Left renal pelvis (tissue), 4 donors: ENCODE measurements around the gene GNAT3. TPM values are rescaled to one million over a fixed set of nuclear protein-coding genes. Genes with fewer than 3 reads are reported as not detected.

Experiments used
- DNase-seq, 4 donors: peaks; one replicate each; pipeline ENCODE4 v3.0.0-alpha.2; 2013; ENCODE audit warnings: low read depth in 4 of 4, low spot score in 3 of 4
- polyA plus RNA-seq, 4 donors: library from polyadenylated mRNA; unstranded; fragments of 120-200 nt; gene quantifications; one replicate each; pipeline ENCODE4 v1.2.1, GENCODE V29; 2013; ENCODE audit not compliant: insufficient read length in 4 of 4

GNAT3 gene
- polyA plus RNA-seq, 4 donors = not detected

DNA sequence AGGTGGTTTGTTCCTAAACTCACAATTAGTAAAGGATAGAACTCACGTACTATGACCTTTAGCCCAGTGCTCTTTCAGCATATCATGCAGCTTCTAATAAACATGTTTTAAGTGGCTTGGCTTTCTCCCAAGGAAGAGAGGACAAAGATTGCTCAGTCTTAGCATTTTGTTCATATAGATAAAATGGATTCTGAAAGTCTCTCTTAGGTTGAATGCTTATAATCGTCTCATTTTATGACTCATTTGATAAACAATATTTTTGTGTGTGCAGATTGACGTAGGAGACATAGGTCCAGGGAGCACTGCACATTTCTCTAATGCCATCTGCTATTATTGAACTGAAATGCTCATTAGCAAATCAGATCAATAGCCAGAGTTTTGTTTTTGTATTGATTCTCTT, 44.8 kb downstream of the GNAT3 start:
- DNase-seq = no peak

DNA sequence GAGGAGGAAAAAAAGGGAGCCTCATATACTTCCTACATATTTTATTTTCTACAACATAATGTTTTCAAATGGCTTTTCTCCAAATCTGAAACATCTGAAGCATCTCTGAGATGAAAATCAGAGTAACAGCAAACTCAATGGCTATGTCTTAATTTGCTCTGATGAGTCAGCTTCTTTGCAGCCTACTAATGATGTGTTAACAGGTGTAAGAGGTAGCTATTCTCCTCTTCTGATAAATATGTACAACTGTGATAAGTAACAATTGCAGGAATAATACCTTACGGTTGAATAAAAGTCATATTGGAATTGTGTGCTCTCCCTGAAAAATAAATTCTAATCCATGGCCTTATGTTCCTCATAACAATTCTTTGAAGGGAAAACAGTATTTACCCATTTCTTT, 45.2 kb downstream of the GNAT3 start:
- DNase-seq = no peak

DNA sequence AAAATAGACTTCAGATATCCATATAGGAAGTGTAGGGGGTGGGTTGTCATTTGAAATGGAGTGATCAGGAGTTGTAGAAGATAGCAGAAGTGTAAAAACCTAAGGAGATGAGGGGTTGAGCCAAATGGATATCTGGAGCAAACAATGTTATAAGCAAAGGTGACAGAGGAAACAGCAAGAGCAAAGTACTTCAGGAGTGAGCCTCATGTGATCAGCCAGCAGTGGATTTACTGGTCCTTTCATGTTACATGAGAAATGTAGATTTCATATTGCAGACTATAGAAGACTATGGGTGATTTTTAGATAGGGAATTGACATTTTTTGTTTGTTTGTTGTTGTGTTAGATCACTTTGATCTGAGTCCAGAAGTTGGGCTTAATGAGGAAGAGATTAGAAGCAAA, 47.7 kb downstream of the GNAT3 start:
- DNase-seq = no peak

DNA sequence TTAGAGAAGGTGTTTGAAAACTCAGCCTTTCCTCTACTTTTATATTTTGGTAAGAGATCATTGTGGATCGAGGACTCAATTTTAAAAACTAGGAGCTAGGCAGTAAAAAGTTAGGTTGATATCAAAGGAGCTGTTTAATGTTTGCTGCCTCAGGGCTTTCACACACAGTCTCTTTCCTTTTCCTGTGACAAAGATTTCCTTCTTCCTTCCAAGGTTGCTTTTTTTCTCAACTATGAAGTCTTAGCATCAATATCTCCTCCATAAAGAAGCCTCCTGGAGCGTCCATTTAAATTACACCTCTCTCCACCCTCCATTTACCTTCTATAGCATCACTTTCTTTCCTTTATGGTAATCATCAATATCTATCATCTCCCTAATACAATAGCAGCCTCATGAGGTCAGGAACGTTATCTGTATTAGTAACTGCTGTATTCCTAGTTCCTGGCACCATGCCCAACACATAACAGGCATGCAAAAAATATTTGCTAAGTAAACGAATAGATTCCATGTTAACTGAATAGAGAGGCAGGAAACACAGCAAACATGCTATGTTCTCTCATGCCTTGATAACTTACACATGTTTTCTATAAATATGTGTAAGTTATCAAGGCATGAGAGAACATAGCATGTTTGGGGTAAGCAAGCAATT, 48.5 kb downstream of the GNAT3 start:
- DNase-seq = no peak

GRCh38 chr7:80460857-80461256, 51.0 kb downstream of the GNAT3 start:
- DNase-seq = no peak

GRCh38 chr7:80459776-80460510, 51.9 kb downstream of the GNAT3 start:
- no peak for DNase-seq

DNA sequence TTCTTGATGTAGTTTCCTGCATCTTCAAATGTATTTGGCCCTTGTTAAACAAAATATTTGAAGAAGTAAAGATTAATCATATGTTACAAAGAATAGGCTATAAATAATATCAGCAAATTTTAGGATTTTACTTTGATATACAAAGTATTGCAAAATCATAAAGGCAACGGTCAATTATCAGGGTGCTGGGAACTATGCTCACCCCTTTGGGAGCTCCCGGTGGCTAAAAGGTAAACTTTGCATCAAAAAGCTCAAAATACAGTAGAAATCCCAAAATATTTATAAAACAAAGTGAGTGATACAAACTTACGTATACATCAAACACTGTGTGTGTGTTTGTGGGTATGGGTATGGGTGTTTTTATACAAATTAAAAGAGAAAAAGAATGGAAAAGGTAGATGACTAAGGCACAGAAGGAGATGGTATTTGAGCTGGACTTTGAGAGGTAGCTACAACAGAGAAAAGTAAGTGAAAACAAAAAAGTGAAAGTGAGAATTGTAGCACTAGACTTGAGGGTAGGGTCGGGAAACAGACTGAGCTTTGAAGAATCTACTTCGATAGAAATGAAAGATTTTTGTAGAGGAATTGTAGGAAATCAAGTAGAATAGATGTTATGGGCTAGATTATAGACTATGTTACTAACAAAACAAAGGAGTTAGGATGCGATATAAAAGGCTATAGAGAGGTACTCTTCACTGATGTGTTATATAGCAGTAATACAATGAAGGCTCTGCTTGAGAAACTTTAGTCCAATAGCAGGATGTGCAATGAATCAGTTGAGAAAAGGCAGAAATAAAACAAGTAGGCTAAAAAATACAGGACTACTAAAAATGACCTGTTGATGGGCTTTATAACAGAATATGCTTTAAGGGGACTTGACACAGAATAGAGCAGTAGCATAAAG, 52.8 kb downstream of the GNAT3 start:
- DNase-seq = no peak

DNA sequence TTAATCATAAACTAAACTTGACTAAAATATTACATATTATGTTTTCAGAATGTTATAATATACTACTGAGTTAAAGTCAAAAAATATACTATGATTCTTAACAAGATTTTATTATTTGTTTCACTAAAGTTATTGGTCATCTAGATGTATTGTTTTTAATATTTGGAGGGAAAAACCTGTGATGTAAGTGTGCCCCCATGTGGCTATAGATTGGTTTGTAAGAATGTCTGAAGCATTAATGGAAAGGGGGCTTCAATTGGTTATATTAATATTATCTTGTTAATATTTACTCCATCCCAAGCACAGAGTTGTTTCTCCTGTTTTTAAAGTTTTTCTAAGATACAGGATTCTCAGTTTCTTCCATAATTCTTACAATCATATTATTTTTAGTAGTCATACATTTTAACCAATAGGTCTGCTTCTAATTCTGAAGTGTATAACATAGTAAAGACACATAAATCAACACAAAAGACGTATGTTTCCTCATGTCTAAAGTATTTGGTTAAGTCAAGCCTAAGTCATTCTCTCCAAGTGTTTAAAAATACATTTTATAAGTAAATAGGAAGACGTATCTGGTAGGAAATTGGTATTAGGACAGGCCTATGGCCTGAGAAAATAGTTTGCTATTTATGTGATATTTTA, 58.0 kb downstream of the GNAT3 start:
- DNase-seq = peak in 1 of 4 donors; percentile 10

DNA sequence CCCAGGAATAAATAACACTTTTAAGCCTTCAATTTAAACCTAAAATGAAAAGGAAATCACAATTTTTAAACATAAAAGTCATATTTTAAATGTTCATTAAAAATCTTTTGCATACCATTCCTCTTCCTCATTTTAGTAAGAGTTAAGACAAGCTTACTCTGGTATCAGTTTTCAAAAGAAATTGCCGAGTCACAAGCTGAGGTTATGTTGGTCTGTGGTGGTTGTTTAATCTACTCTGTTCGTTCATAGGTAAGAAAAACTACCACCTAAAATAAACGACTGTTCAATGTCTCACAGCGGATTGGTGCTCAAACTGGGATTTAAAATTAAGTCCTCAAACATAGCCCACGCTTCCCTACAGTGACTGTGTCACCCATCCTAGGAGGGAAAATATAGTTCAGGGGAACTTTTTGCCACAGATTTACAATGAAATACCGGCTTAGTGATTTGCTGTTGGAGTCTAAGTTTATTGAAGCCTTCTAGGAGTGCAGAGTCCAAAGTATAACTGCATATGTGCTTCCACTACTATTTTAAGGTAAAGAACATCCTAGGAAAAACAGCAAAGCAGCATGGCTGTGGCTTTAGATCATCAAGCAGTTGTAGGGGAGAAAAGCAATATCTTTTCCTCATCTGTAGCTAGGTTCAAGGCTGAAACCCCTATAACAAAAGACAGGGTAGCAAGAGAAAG, 61.1 kb downstream of the GNAT3 start:
- DNase-seq = no peak

GRCh38 chr7:80449836-80450235, 62.0 kb downstream of the GNAT3 start:
- DNase-seq = no peak

- DNase-seq = no peak
Measured at GRCh38 chr7:80445351-80445750, 66.5 kb downstream of the GNAT3 start.

DNA sequence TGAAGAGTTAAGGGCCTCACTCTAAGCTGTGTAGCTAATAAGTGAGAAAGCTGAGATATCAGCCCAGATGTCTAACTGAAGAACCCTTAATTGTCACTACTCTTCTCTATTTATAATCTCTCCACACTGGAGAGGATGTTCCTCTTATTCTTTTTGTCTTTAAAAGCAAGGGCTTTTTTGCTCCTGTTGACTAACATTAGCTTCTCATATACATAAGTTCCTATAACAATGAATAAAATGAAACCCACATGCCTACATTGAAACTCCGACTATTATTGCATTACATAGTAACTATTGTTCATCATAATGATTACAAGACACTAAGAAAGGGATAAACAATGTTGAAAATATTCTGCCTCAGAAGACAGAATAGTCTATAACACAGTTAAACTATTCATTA, 67.1 kb downstream of the GNAT3 start:
- DNase-seq = no peak

GRCh38 chr7:80443325-80443724, 68.5 kb downstream of the GNAT3 start:
- DNase-seq = no peak

GRCh38 chr7:80440883-80441282, 71.0 kb downstream of the GNAT3 start:
- DNase-seq = no peak

DNA sequence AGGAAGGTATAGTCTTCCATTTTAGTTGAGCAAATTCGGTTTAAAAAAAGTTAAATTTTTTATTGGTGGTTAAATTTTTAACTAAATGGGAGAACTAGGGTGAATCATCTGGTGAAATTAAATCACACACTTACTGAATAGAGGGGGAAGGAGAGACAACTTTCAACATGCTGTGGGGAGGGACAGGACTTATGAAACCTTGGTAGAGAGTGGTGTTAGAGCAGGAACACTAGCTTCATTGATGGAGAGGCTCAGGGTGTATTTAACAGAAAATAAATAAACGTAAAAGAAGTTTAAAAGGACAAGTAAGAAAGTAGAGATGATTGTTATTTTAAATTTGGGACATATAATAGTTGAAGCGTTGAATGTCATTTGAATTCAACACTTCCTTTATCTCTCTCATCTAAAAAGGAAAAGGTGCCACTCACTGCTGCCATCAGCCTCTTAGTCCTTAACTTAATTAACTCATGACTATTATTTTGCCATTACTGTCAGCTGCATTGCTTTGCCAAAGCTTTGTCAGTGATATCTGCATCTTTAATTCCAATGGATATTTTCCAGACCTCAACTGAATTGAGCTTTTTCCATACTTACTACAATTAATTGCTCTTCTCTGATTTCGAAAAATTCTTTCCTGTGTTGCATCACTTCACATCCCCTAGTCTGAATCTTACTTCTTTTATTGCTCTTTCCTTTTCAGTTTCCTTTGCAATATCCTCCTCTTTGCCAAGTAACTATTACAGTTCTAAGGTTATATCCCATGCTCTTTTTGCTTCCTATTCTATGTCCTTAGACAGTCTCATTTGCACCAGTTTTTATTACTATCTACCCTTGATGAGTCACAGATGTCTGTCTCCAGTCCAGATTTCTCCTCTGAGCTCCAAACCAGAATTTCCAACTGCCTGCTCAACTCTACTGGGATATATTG, 71.7 kb downstream of the GNAT3 start:
- no peak for DNase-seq

- no peak for DNase-seq
Measured at GRCh38 chr7:80435521-80435920, 76.3 kb downstream of the GNAT3 start.

GRCh38 chr7:80434047-80434446, 77.8 kb downstream of the GNAT3 start:
- DNase-seq = no peak

- DNase-seq = no peak
Measured at GRCh38 chr7:80432166-80432565, 79.7 kb downstream of the GNAT3 start.

DNA sequence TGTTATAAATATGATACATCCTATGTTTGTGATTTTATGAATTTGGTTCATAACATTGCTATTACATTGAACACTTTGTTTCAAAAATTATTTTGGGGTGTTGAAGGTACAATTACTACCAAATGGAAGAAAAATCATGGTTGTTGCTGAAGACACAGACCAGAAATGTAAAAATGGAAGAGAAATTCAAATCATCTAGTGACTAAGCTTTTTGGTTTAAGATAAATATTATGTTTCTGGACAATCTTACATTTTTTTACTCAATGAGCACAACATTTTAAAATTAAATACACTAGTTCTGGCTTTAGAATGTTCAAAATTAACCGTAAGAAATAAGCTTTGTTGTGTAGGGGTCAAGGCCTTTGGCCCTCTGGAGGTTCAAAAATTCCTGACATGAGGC, 82.7 kb downstream of the GNAT3 start:
- no peak for DNase-seq
